Stimulated activated CD8-positive, alpha-beta memory T cell treated with anti-CD3 and anti-CD28 coated beads, Interleukin-4, amount 100 ng/mL, for 24 hours (primary cell): ENCODE results near the gene RBM22.

Source experiments
- DNase-seq: peaks from one replicate; pipeline ENCODE4 v3.0.0-alpha.2; 2020; ENCODE audit warnings: low read depth

The RBM22 gene

DNA sequence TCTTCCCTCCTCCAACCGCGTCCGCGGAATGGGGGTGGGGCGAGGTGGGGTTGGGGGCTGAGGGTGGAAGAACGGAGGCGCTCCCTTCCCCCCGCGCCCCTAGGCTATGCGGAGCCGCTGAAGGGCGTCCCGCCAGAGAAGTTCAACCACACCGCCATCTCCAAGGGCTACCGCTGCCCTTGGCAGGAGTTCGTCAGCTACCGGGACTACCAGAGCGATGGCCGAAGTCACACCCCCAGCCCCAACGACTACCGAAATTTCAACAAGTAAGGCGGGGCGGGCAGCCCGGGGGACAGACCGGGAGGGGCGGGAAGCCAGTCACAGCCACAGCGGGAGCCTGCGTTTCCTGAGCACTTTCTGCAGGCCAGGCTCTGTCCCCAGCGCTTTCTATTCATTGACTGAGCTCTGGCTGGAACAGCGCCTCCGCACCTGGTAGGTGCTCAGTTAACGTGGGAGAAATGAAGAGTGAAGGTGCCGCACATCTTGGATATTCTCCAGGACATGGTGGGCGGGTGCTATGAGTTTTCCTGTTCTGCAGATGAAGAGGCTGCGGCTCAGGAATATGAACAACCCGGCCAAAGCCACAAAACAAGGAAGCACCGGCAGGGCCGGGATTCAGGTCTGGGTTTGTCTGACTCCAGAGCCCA, 28.5 kb downstream of the RBM22 start:
- DNase-seq = no peak

DNA sequence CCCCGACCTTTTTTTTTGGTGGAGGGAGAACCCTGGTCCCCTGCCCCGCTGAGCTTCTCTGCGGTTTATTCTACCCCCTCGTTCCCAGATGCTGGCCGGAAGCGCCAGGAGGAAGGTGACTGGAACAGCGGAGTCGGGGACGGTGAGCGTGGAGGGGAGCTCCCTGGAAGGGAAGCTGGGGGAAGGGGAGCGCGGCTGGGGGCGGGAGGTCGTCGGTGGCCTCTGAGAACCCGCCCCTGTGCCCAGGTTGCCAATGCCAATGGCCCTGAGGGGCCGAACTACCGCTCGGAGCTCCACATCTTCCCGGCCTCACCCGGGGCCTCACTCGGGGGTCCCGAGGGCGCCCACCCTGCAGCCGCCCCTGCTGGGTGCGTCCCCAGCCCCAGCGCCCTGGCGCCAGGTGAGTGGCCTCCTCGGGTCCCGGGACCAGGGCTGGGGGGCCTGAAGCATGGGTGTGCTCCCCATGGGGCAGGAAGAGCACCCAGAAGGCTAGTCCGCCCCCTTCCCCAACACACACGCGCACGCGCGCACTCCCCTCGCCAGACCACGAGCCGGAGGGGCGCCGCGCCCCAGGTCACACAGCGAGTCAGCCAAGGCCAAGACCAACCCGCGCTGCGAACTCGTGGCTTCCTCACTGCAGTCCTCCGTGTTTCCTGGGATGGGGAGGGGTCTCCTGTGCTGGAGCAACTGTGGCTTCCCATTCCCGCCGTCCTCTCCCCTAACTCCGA, 29.2 kb downstream of the RBM22 start:
- no peak for DNase-seq

DNA sequence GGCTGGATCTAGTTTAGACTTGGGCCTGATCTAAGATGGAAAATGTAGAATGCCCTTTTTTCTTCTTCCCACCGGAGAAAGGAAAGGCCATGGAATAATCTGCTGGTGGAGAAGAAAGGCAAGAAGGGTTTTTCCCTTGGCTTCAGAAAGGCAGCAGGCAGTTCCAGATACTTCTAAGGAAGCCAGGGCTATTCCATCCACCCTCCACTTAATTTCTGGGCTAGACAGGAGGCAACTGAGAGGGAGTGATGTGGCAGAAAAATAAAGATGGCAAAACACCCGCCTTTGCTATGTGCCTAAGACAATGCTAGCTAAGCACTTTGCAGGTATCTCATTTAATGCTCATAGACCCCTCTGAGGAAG, 29.9 kb downstream of the RBM22 start:
- DNase-seq = no peak

DNA sequence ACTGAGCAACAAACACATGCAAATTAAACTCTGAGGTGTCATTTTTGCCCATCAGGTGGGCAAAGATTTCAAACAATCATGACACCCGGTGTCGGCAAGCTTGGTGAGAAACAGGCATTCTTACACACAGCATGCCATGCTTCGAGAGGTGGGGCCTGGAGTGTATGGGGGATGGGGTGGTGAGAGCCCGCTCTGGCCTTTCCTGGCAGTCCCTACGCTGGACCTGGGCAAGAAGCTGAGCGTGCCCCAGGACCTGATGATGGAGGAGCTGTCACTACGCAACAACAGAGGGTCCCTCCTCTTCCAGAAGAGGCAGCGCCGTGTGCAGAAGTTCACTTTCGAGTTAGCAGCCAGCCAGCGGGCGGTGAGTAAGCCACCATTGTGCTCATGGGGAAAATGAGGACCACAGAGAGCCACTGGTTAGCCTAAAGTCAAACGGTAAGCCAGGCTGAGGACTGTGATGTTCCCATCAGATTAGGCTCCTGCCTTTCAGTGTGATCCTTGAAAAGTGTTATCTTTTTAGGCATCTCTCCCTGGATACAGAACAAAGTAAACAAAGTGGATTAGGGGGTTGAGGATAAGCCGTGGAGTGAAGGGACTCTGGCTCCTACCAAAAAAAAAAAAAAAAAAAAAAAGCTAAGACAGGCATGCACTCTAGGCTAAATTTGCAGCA, 30.5 kb downstream of the RBM22 start:
- DNase-seq = no peak

DNA sequence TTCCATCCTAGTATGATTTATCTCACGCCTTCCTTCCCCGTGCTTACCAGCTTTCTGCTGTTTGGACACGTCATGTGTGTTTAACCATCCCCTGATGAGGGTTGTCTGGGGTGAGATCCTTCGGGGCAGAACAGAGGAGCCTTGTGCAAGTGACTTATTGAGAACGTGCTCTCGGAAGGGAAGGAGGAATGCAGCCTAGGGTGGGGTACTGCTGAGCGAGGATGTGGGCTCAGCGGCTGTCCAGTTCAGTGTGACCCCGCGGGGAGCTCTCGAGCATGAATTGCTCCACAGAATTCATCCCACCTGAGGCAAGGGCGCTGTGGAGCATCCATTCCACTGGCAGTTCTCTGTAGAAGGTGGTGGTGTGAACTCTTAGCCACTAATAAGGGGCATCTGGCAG, 35.8 kb downstream of the RBM22 start:
- DNase-seq = no peak

DNA sequence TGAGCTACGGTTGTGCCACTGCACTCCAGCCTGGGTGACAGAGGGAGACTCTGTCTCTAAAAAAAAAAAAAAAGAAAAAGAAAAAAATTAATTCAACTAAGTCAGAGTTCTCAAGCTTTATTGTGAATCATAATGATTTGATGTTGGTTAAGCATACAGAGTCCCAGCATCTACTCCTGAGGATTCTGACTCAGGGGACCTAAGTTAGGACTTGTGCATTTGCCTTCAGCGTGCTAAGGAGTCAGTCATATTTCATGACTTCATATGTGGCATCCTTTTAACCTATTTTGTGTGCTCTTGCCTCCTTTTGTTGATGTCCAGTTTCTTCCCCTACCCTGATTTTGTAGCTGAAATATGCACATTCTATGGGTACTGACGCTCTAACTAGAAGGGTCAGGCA, 36.9 kb downstream of the RBM22 start:
- DNase-seq = no peak

DNA sequence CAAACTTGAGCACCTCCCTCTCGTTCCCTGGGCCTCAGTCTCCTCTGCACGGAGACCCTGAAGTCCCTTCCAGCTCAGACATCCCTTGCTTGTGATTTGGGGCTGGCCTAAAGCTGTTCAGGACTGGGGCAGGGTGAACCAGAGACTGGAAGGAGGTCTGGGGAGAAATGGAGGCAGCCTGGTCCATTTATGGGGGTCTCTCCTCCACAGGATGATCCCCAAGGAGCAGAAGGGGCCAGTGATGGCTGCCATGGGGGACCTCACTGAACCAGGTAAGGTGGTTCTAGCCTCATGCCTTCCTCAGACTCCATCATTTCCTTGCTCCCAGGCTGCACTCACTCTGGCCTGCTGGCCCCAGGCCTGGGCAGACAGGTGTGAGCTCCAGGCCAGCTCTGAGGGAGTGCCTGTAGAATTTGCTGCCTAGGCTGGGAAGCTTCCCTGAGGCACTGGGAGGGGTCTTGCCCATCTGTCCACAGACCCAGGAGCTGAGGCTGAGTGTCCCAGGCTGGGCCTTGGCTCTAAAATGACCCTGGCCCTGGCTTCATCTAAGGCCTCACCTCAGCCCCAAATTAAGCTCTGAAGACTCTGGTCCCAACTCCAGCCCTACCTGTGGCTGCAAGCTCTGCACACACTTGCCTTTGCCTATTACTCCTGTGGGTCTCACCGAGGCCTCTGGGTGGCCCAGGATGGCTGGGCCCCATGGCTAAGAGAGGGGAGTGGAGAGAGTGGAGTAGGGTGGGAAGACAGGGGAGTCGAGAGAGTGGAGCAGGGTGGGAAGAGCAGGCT, 37.9 kb downstream of the RBM22 start:
- DNase-seq = no peak

DNA sequence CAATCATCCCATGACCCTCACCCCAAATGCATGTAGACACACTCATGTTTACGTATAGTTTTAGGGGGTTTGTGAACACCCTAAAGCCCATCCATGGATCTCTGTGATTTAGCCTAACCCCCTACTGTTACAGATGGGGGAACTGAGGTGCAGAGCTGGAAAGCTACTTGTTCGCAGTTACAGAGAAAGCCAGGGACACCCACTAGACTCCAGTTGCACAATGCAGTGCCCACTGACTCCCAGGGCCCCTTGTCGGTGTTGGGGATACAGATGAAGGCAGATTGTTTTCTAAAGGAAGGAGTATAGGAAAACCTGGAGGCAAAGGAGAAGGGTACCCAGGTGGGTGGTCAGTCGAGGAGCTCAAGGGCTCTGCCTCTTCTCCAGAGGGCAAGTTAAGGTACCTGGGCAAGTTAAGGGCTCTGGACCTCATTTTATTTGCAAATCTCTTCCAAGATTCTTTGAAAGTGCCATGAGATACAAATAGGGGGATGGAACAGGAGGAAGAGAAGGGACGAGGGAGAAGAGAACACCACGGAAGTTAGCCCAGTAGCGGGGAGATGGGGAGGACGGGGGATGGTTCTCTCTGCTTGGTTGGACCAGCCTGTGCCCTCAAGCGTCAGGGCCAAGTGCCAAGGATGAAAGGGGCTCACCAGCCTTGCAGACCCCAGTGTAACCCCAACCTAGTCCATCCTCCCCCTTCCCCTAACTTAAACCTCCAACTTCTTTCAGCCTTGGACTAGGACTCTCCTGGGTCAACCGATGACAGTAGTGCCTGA, 38.9 kb downstream of the RBM22 start:
- DNase-seq = no peak

DNA sequence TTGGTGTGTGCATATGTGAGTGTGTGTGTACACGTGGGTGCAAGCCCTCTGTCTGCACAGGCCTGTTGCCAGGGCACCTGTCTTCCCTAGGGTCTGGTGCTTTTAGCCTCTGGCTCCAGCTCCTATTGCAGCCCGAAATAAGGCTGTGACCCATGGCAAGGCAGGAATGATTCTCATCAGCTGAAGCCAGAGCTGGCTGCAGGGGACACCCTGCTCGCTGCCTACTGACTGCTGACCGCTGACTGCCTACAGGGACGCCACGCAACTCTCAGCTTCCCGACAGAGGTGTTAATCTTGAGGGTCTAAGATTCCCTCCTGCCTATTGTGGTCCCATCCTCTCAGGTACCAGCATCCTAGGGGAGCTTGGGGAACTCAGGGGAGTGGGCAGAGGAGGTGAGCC, 39.8 kb downstream of the RBM22 start, which contains the start of gene MYOZ3:
TSS of gene MYOZ3 (plus strand) at position 166 of the 400 bp plus-strand sequence. CDS start 1,691 bp downstream, outside the sequence.
- DNase-seq = no peak

DNA sequence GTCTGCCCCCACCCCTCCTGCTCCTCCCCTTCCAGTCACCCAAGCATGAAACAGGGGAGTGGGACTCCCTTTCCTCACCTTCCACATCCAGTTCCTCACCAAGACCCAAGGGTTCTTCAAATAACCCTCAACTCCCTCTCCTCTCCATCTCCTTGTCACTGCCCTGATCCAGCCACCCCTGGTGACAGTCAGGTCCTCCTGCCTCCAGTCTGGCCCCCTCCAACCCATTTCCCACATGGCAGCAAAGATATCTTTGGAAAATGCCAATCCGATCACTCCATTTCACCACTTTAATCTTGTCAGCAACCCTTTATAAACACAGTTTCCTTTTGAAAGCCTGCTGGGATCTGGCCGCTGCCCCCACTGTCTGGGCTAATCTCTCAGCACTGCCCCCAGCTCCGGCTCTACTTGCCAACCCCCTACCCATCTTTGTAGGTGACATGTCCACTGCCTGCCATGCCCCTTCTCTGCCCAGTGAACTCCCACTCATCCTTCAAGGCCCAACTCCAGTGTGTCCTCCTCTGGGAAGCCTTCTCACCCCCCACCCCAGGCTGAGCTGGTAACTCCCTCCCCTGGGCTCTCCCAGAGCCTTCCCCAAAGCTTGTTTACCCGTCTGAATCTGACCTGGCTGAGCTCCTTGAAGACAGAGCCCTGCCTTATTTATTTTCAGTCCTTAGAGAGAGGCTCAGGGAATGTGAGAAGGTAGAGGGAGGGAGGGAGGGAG, 40.6 kb downstream of the RBM22 start:
- no peak for DNase-seq

DNA sequence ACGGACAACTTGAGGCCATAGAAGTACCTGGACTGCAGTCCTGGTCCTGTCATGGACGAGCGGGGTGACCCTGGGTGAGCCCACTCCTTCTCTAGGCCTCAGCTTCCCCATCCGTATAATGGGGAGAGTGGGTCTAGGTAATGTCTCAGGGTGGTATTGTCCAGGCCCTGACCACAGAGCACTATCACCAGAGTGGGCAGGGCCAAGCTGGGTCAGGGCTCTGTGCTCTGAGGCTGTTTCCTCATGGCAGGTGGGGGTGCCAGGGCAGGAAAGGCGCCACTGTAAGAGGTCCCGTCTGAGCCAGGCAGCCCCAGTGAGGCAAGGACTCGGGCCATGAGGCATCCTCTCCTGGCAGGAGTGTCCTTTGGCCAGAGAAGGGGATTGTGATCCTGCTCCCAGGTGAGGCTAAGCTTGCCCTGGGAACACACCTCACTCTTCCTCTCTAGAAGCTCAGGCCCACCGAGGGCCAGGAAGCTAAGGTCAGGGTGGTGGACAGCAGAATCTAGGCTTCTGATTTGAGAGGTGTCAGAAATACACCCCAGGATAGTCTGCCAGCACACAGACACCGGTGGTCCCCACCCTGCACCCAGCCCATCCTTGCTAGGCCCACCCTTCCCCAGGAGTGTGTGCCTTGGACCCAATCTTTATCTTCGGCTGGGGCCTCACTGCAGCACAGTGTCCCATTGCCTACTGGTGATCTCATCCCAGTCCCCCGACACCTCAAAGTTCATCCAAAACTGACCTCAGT, 41.3 kb downstream of the RBM22 start:
- DNase-seq = no peak

DNA sequence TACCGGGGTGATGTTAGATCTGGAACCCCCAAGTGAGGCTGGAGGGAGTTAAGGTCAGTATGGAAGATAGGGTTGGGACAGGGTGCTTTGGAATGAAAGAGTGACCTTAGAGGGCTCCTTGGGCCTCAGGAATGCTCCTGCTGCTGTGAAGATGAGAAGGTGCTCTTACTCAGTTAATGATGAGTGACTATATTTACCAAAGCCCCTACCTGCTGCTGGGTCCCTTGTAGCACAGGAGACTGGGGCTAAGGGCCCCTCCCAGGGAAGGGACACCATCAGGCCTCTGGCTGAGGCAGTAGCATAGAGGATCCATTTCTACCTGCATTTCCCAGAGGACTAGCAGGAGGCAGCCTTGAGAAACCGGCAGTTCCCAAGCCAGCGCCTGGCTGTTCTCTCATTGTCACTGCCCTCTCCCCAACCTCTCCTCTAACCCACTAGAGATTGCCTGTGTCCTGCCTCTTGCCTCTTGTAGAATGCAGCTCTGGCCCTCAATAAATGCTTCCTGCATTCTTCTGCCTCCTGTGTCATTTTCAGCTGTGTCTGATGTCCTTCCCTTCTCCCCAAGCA, 42.1 kb downstream of the RBM22 start:
- DNase-seq = no peak

DNA sequence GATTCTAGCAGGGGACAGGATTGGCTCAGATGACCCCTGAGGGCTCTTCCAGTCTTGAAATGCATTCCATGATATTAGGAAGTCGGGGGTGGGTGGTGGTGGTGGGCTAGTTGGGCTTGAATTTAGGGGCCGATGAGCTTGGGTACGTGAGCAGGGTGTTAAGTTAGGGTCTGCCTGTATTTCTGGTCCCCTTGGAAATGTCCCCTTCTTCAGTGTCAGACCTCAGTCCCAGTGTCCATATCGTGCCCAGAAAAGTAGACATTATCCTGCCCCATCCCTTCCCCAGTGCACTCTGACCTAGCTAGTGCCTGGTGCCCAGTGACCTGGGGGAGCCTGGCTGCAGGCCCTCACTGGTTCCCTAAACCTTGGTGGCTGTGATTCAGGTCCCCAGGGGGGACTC, 42.7 kb downstream of the RBM22 start:
- no peak for DNase-seq

DNA sequence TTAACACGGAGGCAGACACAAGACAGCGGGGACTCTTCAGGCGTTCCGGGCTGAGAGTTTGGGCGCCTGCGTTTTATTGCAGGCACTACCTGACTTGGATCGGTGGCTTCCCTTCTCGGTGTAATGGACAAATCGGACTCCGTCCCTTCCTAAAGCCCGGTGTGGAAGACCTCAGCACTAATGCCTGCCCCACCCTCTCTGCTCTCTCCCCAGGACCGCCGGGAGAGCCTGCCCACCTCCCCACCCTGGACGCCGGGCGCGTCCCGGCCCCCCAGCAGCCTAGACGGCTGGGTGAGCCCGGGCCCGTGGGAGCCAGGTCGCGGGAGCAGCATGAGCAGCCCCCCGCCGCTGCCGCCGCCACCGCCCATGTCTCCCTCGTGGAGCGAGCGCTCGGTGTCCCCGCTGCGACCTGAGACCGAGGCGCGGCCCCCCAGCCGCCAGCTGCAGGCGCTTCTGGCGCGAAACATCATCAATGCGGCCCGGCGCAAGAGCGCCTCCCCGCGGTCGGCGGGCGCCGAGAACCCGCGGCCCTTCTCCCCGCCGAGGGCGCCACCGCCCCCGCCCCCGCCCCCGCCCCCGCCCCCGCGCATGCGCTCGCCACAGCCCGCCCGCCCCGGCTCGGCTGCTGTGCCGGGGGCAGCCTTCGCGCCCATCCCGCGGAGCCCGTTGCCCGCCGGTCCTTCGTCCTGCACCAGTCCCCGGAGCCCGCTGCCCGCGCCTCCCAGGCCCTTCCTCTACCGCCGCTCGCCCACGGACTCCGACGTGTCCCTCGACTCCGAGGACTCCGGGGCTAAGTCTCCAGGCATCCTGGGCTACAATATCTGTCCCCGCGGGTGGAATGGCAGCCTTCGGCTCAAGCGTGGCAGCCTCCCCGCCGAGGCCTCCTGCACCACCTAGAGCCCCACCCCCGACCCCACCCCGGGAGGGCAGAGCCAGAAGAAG, 44.4 kb downstream of the RBM22 start:
- DNase-seq = peak; percentile 57

DNA sequence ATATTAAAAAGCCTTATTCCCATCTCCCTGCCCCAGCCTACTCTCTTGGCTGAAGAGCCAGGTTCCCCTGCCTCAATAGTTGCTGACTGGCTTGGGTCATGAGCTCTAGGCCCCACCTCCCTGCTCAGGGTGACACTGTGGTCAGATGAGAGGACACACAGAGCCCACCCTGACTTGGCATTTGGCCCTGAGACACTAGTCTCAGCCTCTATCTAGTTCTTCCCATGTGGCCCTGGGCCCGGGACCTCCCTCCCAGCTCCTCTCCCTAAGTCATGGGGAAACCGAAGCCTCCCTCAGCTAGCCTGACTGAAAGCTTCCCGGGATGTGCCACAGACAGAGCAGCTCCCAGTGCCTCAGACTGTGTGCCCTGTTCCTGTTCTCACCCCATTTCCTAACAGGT, 45.6 kb downstream of the RBM22 start:
- no peak for DNase-seq

DNA sequence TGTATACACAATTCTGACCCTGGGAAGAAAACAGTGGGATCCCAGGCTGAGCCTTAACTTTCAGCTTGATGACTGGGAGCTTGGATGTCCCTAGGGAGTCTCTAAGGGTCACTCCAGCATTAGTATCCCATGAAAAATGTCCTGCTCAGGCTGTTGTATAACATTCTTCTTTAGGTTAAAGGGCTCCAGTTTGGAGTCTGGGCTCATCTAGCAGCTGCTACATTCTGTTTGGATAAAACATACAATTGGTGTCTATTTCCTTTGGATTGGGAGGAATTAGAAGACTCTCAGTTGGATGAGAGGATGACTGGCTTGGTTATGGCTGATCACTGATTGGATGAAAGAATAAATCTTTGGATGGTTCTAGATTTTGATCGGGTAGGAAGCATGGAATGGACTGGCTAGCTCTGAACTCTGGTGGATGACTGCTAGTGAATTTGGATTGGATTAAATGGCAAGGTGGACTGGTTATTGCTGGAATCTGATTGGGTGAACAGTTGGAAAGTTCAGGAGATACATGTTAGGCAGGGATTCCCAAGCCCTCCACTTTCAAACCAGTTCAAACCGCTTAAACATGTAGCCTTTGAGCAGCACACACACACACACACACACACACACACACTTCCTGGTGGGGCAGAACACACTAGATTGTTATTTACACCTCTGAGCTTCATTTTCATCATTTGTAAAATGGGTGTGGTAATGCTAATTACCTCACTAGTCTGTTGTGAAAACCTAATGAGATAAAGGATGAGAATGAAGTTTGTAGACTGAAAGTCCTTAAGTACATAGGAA, 46.9 kb downstream of the RBM22 start:
- DNase-seq = no peak

DNA sequence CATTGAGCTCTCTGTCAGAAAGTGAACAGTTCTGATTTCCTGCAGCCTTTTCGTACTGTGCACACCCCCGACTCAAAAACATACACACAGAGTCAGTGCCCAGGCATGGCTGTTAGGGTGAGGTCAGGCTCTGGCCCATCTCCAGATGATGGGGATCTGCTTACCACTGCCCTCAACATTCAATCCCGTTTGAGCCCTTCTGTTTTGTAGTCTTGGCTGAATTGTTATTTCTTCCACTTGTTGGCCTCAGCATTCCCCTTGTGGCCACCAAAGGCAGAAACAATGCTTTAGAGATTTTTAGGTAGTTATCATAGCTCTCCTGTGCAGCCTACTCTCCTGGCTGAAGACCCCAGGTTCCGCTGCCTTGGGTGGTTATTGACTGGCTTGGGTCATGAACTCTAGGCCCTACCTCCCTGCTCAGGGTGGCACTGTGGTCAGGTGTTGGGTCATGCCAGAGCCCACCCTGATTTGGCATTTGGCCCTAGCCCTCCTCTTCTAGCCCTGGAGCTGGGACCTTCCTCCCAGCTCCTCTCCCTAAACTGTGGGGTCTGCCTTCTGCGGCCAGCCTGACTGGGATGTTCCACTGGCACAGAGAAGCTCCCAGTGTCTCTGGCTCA, 47.6 kb downstream of the RBM22 start:
- no peak for DNase-seq
